Bronchial epithelial cell (primary cell): Measurements from ENCODE around the gene ZFP1. TPM values are rescaled to one million over a fixed set of nuclear protein-coding genes. Genes with fewer than 3 reads are reported as not detected.

Experiments
- DNase-seq: peaks from one replicate; pipeline ENCODE4 v3.0.0-alpha.2; 2010; ENCODE audit warnings: low read depth
- FAIRE-seq: peaks from 2 replicates; lab custom pipeline; 2011; peaks lifted over from hg19 to GRCh38; lab: Jason Lieb, UNC
- H3K27me3 ChIP-seq: 2 replicates; pipeline ENCODE4 v1.5.1; 2011; ENCODE audit warnings: low read length; ENCODE audit not compliant: control insufficient read depth, insufficient read depth
- H3K36me3 ChIP-seq: 2 replicates; pipeline ENCODE4 v1.5.1; 2011; ENCODE audit warnings: low read length; ENCODE audit not compliant: control insufficient read depth, insufficient read depth
- H3K4me3 ChIP-seq: 2 replicates; pipeline ENCODE4 v1.5.1; 2011; ENCODE audit warnings: mild to moderate bottlenecking, low read depth, low read length, control low read depth
- total RNA-seq: library from RNA; depleted of rRNA; stranded (reverse); fragments of >200 nt; gene quantifications from 2 replicates; pipeline ENCODE4 v1.2.1, GENCODE V29; 2014
- TF ChIP-seq, protein P1 (sequence below): IDR thresholded peaks from 2 replicates; pipeline ENCODE4 v1.5.1; 2011; ENCODE audit warnings: mild to moderate bottlenecking, moderate library complexity, low read length, control low read depth, inconsistent platforms; ENCODE audit not compliant: insufficient read depth, severe bottlenecking

Gene ZFP1
- total RNA-seq, 1 donor from 2014 or later: 10.5 TPM

DNA sequence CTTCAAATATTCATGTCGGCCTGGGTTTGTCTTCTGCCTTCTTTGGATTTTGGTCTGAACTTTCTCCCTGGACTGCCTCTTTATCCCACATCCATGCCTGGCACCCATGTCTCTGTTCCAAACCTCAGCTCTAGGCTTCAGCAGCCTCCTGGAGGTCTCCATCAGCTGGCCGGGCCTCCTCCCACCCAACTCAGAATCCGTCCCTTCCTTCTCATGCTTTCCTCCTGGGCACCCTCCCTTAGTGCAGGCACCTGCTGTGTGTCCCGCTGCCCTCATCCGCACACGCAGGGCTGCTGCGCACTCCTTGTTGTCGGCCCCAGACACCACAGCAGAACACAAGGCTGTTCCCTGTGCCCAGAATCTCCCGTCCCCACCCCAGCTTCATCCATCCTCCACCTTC, 45.7 kb upstream of the ZFP1 start:
- Histone ChIP-seq H3K4me3 (no peak overlapping the region), H3K36me3 (peaks cover 6% of the 10 kb centered on the region), H3K27me3 (no peaks in the 10 kb centered on the region)
- DNase-seq (no peak), FAIRE-seq (no peak)
- TF ChIP-seq, protein P1, sequence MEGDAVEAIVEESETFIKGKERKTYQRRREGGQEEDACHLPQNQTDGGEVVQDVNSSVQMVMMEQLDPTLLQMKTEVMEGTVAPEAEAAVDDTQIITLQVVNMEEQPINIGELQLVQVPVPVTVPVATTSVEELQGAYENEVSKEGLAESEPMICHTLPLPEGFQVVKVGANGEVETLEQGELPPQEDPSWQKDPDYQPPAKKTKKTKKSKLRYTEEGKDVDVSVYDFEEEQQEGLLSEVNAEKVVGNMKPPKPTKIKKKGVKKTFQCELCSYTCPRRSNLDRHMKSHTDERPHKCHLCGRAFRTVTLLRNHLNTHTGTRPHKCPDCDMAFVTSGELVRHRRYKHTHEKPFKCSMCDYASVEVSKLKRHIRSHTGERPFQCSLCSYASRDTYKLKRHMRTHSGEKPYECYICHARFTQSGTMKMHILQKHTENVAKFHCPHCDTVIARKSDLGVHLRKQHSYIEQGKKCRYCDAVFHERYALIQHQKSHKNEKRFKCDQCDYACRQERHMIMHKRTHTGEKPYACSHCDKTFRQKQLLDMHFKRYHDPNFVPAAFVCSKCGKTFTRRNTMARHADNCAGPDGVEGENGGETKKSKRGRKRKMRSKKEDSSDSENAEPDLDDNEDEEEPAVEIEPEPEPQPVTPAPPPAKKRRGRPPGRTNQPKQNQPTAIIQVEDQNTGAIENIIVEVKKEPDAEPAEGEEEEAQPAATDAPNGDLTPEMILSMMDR: no peak

DNA sequence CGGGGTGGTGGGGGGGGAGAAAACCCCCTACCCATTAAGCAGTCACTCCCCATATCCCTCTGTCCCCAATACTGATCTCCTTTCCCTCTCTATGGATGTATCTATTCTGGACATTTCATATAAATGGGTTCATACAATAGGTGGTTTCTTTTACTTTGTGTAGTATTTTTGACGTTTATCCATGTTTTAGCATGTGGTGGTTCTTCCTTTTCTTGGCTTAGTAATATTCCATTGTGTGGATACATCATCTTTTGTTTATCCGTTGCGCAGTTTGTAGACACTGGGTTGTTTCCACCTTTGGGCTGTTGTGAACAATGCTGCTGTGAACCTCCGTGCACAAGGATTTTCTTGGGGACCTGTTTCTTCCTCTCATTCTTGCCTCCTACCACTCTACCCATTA, 44.3 kb upstream of the ZFP1 start:
- peaks cover 6% of the 10 kb centered on the region for H3K36me3 ChIP-seq
- TF ChIP-seq, protein P1: no peak
- DNase-seq (no peak), FAIRE-seq (peak; percentile 87)
- H3K27me3 ChIP-seq: no peaks in the 10 kb centered on the region
- no peak overlapping the region for H3K4me3 ChIP-seq

DNA sequence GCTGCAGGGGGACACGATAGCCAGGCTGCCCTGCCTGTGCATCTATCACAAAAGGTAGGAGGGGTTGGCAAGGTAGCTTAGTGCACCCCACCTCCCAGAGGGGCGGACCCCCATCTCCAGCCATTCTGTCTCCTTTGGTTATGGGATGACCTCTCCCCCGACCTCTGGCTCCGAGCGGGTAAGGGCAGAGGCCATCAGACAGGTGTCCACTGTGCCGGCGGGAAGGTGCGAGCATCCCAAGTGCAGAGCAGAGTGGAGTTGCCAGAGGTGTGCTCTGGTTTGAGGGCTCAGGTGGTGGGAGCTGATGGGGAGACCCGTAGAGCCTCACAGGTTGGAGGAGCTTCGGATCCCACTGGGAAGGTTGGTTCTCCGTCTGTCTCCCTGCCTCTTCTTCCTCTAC, 43.5 kb upstream of the ZFP1 start:
- Histone ChIP-seq H3K36me3 (peaks cover 6% of the 10 kb centered on the region), H3K4me3 (no peak overlapping the region), H3K27me3 (no peaks in the 10 kb centered on the region)
- FAIRE-seq: no peak
- TF ChIP-seq, protein P1: no peak
- DNase-seq: no peak

DNA sequence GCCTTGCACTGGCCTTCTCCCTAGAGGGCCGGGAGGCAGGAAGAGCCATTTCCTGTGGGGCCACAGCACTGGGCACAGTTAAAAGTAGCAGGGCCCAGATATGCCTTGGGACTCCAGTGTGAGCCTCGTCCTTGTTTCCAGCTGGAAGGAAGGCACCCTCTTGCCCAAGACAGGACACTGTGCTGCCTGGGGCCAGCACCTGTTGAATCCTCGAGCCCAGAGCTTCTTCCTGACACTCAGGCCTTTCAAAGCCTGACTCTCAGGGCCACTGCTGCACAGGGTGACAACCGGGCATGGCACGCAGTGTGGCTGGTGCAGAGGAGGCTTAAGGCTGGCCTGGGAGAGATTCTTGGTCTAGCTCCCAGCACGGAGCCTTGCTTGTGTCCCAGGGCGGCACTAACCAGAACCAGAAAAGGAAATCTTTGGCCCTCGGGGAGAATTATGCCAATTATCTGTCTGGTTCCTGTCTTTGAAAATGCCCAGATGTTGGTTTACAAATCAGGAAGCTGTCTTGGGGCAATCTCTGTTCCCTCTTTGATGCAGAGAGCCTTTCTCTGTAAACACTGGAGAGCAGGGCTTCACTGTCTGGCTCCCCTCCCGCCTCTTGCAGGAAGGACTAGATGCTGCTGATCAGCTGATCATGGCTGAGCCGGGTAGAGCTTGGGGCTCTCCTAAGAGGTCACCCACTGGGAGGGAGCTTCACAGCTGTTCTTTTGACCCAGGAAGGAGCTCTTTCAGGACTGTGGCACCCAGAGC, 42.8 kb upstream of the ZFP1 start:
- Histone ChIP-seq H3K4me3 (no peak overlapping the region), H3K36me3 (peaks cover 6% of the 10 kb centered on the region), H3K27me3 (no peaks in the 10 kb centered on the region)
- DNase-seq: no peak
- TF ChIP-seq, protein P1: no peak
- no peak for FAIRE-seq

DNA sequence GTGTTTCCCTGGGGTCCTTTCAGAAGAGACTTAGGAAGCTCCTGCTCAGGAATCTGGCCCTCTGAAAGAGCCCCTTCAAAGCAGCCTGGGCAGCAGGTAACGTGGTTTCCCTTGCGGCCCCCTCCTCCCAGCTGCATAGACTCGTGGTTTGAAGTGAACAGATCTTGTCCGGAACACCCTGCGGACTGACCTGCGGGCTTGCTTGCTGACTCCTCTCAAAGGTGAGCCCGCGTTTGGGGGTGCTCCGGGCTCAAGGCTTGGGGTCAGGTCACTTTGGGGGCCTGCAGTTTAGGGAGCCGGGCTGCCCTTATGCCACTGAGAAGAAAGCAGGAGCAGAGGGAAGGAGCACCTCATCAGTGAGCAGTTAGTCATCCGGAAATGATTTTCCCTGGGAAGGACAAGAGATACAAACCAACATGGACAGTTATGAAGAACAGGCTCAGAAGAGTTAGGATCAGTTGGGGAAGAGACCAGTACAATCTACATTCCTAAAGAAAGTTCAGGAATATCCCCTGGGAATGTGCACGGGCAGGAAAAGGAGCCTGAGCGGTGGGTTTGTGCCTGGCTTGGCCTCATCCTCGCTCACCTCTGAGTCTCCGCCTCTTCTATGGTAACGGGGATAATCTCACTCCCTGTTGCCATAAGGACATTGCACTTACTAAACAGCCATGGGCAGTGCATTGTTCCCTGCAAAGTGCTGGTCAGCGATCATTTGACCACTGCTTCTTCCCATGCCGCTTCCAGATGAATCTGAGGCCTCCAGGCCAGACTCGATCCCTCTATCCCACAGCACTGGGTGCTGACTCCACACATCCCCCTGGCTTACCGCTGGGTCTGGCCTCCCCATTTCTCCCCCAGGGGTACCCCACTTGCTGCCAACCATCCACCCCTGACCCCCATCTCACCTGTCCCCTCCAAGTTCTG, 41.7 kb upstream of the ZFP1 start:
- no peaks in the 10 kb centered on the region for H3K27me3 ChIP-seq
- TF ChIP-seq, protein P1: no peak
- H3K36me3 ChIP-seq: peaks cover 6% of the 10 kb centered on the region
- no peak overlapping the region for H3K4me3 ChIP-seq
- DNase-seq (no peak), FAIRE-seq (no peak)
